ENCODE measurements around the gene PHF5A.
A peak's percentile ranks its signal among the peaks of the same experiment; 100 is the strongest.

DNA sequence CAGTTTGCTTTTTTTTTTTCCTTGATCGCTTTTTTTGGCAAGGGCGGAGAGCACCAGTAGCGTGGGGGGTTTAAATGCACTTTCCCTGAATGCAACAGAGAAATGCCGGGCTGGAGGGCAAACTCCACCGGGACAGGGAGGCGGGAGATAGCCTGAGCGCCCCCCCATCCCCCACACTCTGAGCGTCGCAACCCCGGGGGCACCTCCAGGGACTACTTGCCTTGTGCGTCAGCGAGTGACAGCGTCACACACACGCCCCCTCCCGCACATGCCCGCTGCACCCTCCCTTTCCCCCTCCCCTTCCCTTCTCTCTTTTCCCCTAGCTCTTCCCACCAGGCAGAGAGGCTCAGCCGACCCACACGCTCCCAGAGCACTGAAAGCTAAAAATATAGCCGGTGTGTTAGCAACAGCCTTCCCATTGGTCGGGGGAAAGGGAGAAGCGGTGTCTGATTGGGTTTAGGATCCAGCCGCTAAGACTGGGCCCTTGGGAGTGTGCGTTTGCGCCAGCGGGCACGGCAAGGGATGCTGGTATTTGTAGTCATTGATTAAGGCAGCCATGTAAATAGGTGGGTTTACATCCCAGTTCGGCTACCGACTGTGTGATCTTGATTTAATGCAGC is 20.2 kb downstream of the PHF5A start:
- TF ChIP-seq POLR2A (IDR thresholded peaks at IDR 0.05), result peak; percentile 73
- TF ChIP-seq, protein P1, sequence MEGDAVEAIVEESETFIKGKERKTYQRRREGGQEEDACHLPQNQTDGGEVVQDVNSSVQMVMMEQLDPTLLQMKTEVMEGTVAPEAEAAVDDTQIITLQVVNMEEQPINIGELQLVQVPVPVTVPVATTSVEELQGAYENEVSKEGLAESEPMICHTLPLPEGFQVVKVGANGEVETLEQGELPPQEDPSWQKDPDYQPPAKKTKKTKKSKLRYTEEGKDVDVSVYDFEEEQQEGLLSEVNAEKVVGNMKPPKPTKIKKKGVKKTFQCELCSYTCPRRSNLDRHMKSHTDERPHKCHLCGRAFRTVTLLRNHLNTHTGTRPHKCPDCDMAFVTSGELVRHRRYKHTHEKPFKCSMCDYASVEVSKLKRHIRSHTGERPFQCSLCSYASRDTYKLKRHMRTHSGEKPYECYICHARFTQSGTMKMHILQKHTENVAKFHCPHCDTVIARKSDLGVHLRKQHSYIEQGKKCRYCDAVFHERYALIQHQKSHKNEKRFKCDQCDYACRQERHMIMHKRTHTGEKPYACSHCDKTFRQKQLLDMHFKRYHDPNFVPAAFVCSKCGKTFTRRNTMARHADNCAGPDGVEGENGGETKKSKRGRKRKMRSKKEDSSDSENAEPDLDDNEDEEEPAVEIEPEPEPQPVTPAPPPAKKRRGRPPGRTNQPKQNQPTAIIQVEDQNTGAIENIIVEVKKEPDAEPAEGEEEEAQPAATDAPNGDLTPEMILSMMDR (IDR thresholded peaks at IDR 0.05), result no peak
- peak; percentile 87 for TF ChIP-seq EP300 (IDR thresholded peaks at IDR 0.05)

Data from ovary (tissue), 3 donors.